Measurements from ENCODE around the gene TMIGD3. TPM values are rescaled to one million over a fixed set of nuclear protein-coding genes. Genes with fewer than 3 reads are reported as not detected.

TMIGD3 gene
- total and polyA plus RNA-seq, 8 donors = 1.2 to 7.6 (median 4.6) TPM; not detected in 4

DNA sequence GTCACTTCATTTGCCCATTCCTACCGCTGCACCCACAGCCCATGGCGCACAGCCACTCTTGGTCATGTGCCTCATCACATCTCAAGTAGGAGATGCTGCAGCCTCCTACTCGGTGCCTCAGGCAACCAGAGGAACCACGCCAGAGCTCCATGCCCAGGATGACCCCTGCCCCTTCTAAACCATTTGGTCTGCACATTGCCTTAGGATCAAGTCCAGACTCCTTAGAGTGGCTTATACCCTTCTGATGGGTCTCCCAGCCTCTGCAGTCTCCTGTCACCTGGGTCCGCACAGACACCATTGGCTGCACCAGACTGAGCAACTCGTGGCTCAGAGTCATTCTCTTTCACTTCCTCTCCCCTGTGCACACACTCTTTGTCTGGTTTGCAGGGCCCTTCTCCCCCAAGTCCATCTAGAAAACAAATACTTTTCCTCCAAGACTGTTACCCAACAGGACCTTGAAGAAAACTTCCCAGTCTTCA, 2.2 kb upstream of the TMIGD3 start:
- peaks cover 22 to 70% (median 34%) of the 10 kb centered on the region in 4 donors for H3K4me1 ChIP-seq
- no peak for DNase-seq
- H3K27ac ChIP-seq = peak overlapping the region in 4 of 5 donors; percentile 31 to 97 (median 94)
- WGBS, 5 donors = 75 to 88% (median 84%) methylated on average over 6 of the region's 6 CpGs
- intact Hi-C loops (cut with DNase I; ENCODE audit: low total_unique reads) = loop anchor here (5.0 kb wide), 1 partner anchor 147 kb away; no protein-coding TSS in a partner anchor
- no peaks in the 10 kb centered on the region for H3K27me3 ChIP-seq
- H3K4me3 ChIP-seq = no peak overlapping the region
- H3K36me3 ChIP-seq = no peaks in the 10 kb centered on the region
- no peaks in the 10 kb centered on the region for H3K9me3 ChIP-seq
- TF ChIP-seq POLR2A (IDR thresholded peaks at IDR 0.05) (no peak), POLR2AphosphoS5 (IDR thresholded peaks at IDR 0.05) (no peak), EP300 (IDR thresholded peaks at IDR 0.05) (no peak)
- TF ChIP-seq, protein P1, sequence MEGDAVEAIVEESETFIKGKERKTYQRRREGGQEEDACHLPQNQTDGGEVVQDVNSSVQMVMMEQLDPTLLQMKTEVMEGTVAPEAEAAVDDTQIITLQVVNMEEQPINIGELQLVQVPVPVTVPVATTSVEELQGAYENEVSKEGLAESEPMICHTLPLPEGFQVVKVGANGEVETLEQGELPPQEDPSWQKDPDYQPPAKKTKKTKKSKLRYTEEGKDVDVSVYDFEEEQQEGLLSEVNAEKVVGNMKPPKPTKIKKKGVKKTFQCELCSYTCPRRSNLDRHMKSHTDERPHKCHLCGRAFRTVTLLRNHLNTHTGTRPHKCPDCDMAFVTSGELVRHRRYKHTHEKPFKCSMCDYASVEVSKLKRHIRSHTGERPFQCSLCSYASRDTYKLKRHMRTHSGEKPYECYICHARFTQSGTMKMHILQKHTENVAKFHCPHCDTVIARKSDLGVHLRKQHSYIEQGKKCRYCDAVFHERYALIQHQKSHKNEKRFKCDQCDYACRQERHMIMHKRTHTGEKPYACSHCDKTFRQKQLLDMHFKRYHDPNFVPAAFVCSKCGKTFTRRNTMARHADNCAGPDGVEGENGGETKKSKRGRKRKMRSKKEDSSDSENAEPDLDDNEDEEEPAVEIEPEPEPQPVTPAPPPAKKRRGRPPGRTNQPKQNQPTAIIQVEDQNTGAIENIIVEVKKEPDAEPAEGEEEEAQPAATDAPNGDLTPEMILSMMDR (IDR thresholded peaks at IDR 0.05) = no peak

DNA sequence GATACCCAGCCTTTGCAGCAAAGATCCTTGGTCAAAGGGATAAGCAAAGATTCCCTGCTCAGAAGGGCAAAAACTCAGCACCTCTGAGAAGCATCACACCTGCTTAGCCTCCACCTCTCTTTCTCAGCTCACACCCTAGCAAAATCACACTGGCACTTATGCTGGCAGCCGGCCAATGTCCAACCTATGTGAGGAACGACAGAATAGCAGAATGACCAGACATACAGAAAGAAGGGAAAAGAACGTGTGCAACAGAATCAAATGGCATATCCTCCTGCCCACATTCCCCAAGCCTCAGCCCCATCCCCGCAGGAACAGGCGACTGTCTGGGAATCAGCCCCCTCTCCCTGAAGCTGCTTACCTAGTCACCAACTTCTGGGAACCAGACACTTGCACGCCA, 664 bp upstream of the TMIGD3 start:
- Histone ChIP-seq H3K27me3 (no peaks in the 10 kb centered on the region), H3K27ac (peak overlapping the region in 2 of 5 donors; percentile 58 to 63), H3K4me1 (peaks cover 14 to 57% (median 23%) of the 10 kb centered on the region in 4 donors), H3K36me3 (no peaks in the 10 kb centered on the region), H3K4me3 (no peak overlapping the region), H3K9me3 (no peaks in the 10 kb centered on the region)
- intact Hi-C loops (cut with DNase I; ENCODE audit: low total_unique reads) = no loop called here
- no peak for TF ChIP-seq EP300 (IDR thresholded peaks at IDR 0.05)
- no peak for TF ChIP-seq POLR2AphosphoS5 (IDR thresholded peaks at IDR 0.05)
- no peak for TF ChIP-seq POLR2A (IDR thresholded peaks at IDR 0.05)
- TF ChIP-seq, protein P1 (IDR thresholded peaks at IDR 0.05) = no peak
- no peak for DNase-seq
- 50 to 72% (median 69%) methylated on average over 6 of the region's 6 CpGs for WGBS, 5 donors

DNA sequence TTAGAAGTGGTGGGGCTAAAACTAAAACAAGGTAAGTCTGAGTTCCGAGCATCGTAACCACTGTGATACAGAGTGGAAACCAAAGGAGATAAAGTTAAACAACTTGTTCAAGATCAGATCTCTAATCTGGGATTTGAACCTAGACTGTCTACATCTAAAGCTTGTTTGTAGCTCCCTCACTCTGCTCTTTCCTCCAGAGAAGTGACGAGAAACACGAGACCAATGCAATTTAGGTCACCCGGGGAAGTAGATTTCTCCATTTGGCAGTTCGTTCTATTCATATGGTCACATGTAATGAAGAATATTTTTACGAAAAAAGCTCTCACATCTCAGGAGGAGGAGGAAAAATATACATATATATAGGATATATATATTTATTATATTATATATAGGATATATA, 1.8 kb downstream of the TMIGD3 start:
- H3K4me3 ChIP-seq = no peak overlapping the region
- no peak for DNase-seq
- intact Hi-C loops (cut with DNase I; ENCODE audit: low total_unique reads) = no loop called here
- H3K36me3 ChIP-seq = no peaks in the 10 kb centered on the region
- no peak overlapping the region for H3K27ac ChIP-seq
- no peak for TF ChIP-seq POLR2A (IDR thresholded peaks at IDR 0.05)
- no peak for TF ChIP-seq EP300 (IDR thresholded peaks at IDR 0.05)
- H3K27me3 ChIP-seq = no peaks in the 10 kb centered on the region
- WGBS, 5 donors = 72 to 81% (median 78%) methylated on average over 7 of the region's 7 CpGs
- H3K9me3 ChIP-seq = no peaks in the 10 kb centered on the region
- peaks cover 0 to 37% (median 3%) of the 10 kb centered on the region in 4 donors for H3K4me1 ChIP-seq

DNA sequence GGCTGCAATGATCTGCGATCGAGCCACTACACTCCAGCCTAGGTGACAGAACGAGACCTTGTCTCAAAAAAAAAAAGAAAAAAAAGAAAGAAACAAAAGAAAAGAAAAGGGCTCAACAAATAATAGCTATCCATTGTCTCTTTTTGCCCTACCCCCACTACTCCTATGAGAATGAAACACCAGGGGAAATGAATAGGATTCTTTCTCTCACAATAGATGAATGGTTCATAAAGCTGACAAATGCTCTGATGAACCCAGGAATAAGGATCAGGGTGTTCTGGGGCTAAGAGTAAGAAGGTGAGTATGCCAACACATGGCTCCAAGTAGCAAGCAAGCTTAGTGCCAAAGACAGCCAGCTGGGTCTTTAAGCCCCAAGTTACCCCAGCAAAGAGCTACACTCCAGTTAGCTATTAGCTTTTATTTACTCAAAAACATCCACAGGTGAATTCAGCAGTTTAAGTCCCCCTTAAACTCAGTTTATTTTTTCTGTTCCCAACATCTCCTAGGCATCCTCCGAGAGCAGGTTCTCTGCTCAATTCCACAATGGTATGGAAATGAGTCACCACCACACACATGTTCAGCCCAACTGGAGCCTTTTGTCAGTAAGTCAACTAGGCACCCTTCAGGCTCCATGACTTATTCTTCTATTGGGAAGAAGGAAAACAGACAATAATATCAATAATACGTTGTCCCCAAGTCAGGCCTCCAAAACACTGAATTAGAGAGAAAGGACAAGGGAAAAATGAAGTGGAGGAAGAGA, 4.2 kb downstream of the TMIGD3 start:
- intact Hi-C loops (cut with DNase I; ENCODE audit: low total_unique reads) = no loop called here
- no peak overlapping the region for H3K27ac ChIP-seq
- H3K27me3 ChIP-seq = no peaks in the 10 kb centered on the region
- H3K9me3 ChIP-seq = no peaks in the 10 kb centered on the region
- no peak for DNase-seq
- peaks cover 0 to 12% (median 0%) of the 10 kb centered on the region in 4 donors for H3K4me1 ChIP-seq
- H3K4me3 ChIP-seq = no peak overlapping the region
- WGBS, 5 donors = 87 to 96% (median 93%) methylated on average over 5 of the region's 5 CpGs
- H3K36me3 ChIP-seq = no peaks in the 10 kb centered on the region
- TF ChIP-seq POLR2A (IDR thresholded peaks at IDR 0.05) (no peak), EP300 (IDR thresholded peaks at IDR 0.05) (no peak), POLR2AphosphoS5 (IDR thresholded peaks at IDR 0.05) (no peak)
- TF ChIP-seq, protein P1 (IDR thresholded peaks at IDR 0.05) = no peak

DNA sequence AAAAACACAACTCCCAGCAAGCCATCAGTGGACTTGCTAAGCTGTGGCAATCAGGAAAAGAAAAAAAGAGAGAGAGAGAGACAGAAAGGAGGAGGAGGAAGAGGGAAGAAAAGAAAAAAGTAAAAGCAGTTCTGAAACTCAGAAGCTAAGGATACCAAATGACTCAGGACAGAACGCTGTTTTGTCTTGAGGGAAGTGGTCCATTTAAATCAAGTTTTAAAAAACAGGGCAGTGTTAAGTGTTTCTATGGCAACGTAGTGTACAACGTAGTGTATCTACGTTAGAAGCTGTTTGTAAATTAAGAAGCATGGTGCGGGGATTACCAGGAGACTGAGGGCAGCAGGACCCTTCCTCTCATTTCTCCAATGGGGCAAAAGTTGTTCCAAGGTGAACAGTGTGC, 5.8 kb downstream of the TMIGD3 start:
- Histone ChIP-seq H3K4me3 (no peak overlapping the region), H3K9me3 (no peaks in the 10 kb centered on the region), H3K27me3 (no peaks in the 10 kb centered on the region), H3K36me3 (no peaks in the 10 kb centered on the region), H3K27ac (no peak overlapping the region), H3K4me1 (no peaks in the 10 kb centered on the region)
- intact Hi-C loops (cut with DNase I; ENCODE audit: low total_unique reads) = no loop called here
- DNase-seq = no peak
- TF ChIP-seq, protein P1 (IDR thresholded peaks at IDR 0.05) = no peak
- no peak for TF ChIP-seq POLR2A (IDR thresholded peaks at IDR 0.05)
- no peak for TF ChIP-seq EP300 (IDR thresholded peaks at IDR 0.05)
- TF ChIP-seq POLR2AphosphoS5 (IDR thresholded peaks at IDR 0.05) = no peak
- WGBS, 5 donors = 57 to 71% (median 68%) methylated on average over 5 of the region's 5 CpGs

All from stomach (tissue), 9 donors.